K562 (cell line): ENCODE data around the gene PHF10. TPM values are rescaled to one million over a fixed set of nuclear protein-coding genes. Genes with fewer than 3 reads are reported as not detected.

Experiments used
- FUS ChIP-seq: fragments of 200-400 bp; formaldehyde crosslinking; optimal IDR thresholded peaks from 2 replicates; pipeline ENCODE3; 2017; ENCODE audit warnings: low read depth, low read length
- HNRNPLL ChIP-seq: fragments of 200-400 bp; formaldehyde crosslinking; IDR thresholded peaks from 2 replicates; pipeline ENCODE4 v1.6.1; 2017; ENCODE audit warnings: low read length, low read depth, mild to moderate bottlenecking; ENCODE audit not compliant: poor library complexity, severe bottlenecking
- HOMEZ ChIP-seq: fragments of 250-450 bp; sonication (Bioruptor Pico); IDR thresholded peaks from 2 replicates; pipeline ENCODE4 v1.4.0; 2020; ENCODE audit warnings: mild to moderate bottlenecking, moderate library complexity
- PRPF4 ChIP-seq: fragments of 200-400 bp; formaldehyde crosslinking; IDR thresholded peaks from one replicate; pipeline ENCODE4 v1.6.1; 2017; ENCODE audit warnings: low read length, low read depth, mild to moderate bottlenecking; ENCODE audit not compliant: insufficient read depth, poor library complexity, severe bottlenecking
- PURB ChIP-seq: sonication (generic); formaldehyde crosslinking; IDR thresholded peaks from 2 replicates; pipeline ENCODE4 v1.9.0; 2021; ENCODE audit warnings: low read depth, mild to moderate bottlenecking, missing genetic modification reagents
- SREBF1 ChIP-seq: fragments of 150-350 bp; IDR thresholded peaks from 2 replicates; pipeline ENCODE4 v1.6.1; 2014; ENCODE audit warnings: antibody characterized with exemption, low read depth, low read length, borderline replicate concordance
- TGIF2 ChIP-seq: sonication (generic); formaldehyde crosslinking; IDR thresholded peaks from 2 replicates; pipeline ENCODE4 v1.8.1; 2022; ENCODE audit warnings: mild to moderate bottlenecking, missing genetic modification reagents, moderate library complexity
- ZKSCAN8 ChIP-seq: fragments of 200-800 bp; sonication (Bioruptor generic); IDR thresholded peaks from 2 replicates; pipeline ENCODE4 v1.6.1; 2016; ENCODE audit warnings: missing genetic modification characterization, missing compliant biosample characterization
- polyA plus RNA-seq, 8 experiments: library from polyadenylated mRNA; depleted of rRNA in 4 of 8; stranded (reverse) in 5 of 8; unstranded in 3 of 8; fragments of >200 nt; fragmentation: Nextera tagmentation in 2 of 8; fragmentation: Illumina TruSeq in 1 of 8; extraction: Ambion mirVana in 2 of 8; extraction: Trizol in 1 of 8; gene quantifications; 2 replicates each; pipeline versions ENCODE4 v1.2.1 to v1.2.3, GENCODE V29; 2011 to 2014; ENCODE audit warnings: inconsistent platforms in 1 of 8, missing spikeins in 1 of 8
- total RNA-seq, 7 experiments: library from RNA; depleted of rRNA in 6 of 7; stranded (reverse); fragments of >200 nt in 6 of 7; fragmentation: Illumina TruSeq in 2 of 7; extraction: Trizol in 2 of 7; gene quantifications; 2 replicates each; pipeline versions ENCODE4 v1.2.1 to v1.2.3, GENCODE V29; 2011 to 2021; ENCODE audit warnings: low replicate concordance in 1 of 7
- TF ChIP-seq, protein P1 (sequence below), 3 experiments: fragments of 200-800 bp in 1 of 3; sonication (Bioruptor generic) in 1 of 3; sonication (generic) in 1 of 3; formaldehyde crosslinking in 1 of 3; IDR thresholded peaks; 2 replicates each; pipeline versions ENCODE4 v1.6.1 to v1.8.0; 2016 to 2022; ENCODE audit warnings: mild to moderate bottlenecking in 2 of 3, missing compliant biosample characterization in 2 of 3, missing genetic modification characterization in 2 of 3, missing genetic modification reagents in 1 of 3
- TF ChIP-seq, protein P2 (sequence below), 2 experiments: fragments of 450-650 bp; formaldehyde crosslinking in 1 of 2; IDR thresholded peaks; 2 replicates each; pipeline versions ENCODE4 v1.4.0 to v1.6.1; 2014 to 2020; ENCODE audit warnings: mild to moderate bottlenecking in 2 of 2, borderline replicate concordance in 1 of 2, low read depth in 1 of 2
- TF ChIP-seq, protein P3 (sequence below), 2 experiments: fragments of 200-800 bp in 1 of 2; sonication (Bioruptor generic) in 1 of 2; sonication (generic) in 1 of 2; formaldehyde crosslinking in 1 of 2; IDR thresholded peaks in 1 of 2; conservative IDR thresholded peaks in 1 of 2; 2 replicates each; pipeline versions ENCODE4 v1.5.0 to v1.6.1; 2016 to 2020; ENCODE audit warnings: missing compliant biosample characterization in 1 of 2, missing genetic modification characterization in 1 of 2, missing genetic modification reagents in 1 of 2

The PHF10 gene
- total and polyA plus RNA-seq, 9 of the 15 experiments (the other 6 are each of a cell fraction or from before 2014, with no cell fraction given): 23.9 to 88.9 (median 46.0) TPM

DNA sequence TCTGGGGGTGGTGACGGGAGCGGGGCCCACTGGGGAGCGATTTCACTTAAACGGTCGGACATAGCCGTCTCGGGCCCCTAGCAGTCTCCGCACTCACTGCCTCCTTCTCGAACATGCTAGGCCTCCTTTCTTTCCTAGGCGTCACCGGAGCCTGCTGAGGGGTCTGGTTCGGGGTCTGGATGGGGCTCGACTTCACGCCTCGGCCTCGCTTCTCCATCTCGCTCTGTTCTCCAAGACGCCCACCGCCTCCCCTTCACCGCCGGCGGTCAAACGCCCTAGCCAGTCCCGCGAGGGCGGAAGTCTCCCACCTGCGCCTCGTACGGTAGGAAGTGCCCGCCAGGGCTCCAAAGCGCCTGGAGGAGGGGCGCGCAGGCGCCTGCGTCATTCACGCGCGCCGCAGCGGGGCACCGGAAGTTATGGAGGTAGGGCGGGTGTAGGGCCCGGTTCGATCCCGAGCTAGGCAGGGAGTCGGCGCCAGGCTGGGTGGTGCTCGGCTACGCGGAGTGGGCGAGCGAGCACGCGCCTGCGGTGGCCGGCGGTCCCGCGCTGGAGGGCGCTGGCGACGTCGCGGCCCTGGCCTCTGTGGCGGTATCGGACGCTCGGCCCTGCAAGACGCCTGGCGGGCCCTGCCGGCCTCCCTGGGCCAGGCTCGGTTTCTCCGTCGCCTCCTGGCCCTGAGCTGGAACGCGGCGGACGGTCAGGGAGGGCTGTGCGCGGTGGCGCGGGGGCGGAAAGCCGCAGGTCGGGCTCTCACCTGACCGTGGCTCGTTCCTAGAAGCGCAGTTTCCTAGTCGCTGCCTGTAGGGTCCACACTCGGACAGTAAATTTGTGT lies 27.2 kb upstream of the PHF10 start, which contains the start of the genes DYNLT2 and ERMARD (continued):
- TF ChIP-seq, protein P1, sequence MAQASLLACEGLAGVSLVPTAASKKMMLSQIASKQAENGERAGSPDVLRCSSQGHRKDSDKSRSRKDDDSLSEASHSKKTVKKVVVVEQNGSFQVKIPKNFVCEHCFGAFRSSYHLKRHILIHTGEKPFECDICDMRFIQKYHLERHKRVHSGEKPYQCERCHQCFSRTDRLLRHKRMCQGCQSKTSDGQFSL (CRISPR knock-in tag; IDR thresholded peaks at IDR 0.05): peak; percentile 74
- TF ChIP-seq, protein P1 (tag; IDR thresholded peaks at IDR 0.05): no peak
- TF ChIP-seq PRPF4 (peak; percentile 67), FUS (peak; percentile 88), ZKSCAN8 (CRISPR knock-in tag) (no peak), SREBF1 (no peak), HOMEZ (CRISPR knock-in tag) (no peak), TGIF2 (CRISPR knock-in tag) (0 out of 2 replicates have a peak, but pooled peaks have one; percentile 75), PURB (CRISPR knock-in tag) (no peak), HNRNPLL (peak; percentile 92)
- TF ChIP-seq, protein P2, sequence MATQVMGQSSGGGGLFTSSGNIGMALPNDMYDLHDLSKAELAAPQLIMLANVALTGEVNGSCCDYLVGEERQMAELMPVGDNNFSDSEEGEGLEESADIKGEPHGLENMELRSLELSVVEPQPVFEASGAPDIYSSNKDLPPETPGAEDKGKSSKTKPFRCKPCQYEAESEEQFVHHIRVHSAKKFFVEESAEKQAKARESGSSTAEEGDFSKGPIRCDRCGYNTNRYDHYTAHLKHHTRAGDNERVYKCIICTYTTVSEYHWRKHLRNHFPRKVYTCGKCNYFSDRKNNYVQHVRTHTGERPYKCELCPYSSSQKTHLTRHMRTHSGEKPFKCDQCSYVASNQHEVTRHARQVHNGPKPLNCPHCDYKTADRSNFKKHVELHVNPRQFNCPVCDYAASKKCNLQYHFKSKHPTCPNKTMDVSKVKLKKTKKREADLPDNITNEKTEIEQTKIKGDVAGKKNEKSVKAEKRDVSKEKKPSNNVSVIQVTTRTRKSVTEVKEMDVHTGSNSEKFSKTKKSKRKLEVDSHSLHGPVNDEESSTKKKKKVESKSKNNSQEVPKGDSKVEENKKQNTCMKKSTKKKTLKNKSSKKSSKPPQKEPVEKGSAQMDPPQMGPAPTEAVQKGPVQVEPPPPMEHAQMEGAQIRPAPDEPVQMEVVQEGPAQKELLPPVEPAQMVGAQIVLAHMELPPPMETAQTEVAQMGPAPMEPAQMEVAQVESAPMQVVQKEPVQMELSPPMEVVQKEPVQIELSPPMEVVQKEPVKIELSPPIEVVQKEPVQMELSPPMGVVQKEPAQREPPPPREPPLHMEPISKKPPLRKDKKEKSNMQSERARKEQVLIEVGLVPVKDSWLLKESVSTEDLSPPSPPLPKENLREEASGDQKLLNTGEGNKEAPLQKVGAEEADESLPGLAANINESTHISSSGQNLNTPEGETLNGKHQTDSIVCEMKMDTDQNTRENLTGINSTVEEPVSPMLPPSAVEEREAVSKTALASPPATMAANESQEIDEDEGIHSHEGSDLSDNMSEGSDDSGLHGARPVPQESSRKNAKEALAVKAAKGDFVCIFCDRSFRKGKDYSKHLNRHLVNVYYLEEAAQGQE (IDR thresholded peaks at IDR 0.05; ENCODE audit: borderline replicate concordance): peak; percentile 43; the same call in 1 of the 2 replicates
- TF ChIP-seq, protein P2 (CRISPR knock-in tag; IDR thresholded peaks at IDR 0.05; ENCODE audit: low read depth): no peak; the same call in 1 of the 2 replicates
- TF ChIP-seq, protein P3, sequence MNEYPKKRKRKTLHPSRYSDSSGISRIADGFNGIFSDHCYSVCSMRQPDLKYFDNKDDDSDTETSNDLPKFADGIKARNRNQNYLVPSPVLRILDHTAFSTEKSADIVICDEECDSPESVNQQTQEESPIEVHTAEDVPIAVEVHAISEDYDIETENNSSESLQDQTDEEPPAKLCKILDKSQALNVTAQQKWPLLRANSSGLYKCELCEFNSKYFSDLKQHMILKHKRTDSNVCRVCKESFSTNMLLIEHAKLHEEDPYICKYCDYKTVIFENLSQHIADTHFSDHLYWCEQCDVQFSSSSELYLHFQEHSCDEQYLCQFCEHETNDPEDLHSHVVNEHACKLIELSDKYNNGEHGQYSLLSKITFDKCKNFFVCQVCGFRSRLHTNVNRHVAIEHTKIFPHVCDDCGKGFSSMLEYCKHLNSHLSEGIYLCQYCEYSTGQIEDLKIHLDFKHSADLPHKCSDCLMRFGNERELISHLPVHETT (CRISPR knock-in tag; conservative IDR thresholded peaks at IDR 0.05 in 1 of 2, IDR thresholded peaks at IDR 0.05 in 1 of 2): peak in 1 of 2 experiments; percentile 96; a peak in 3 of 4 replicates
